ENCODE results near the gene DAG1.

Gene DAG1

DNA sequence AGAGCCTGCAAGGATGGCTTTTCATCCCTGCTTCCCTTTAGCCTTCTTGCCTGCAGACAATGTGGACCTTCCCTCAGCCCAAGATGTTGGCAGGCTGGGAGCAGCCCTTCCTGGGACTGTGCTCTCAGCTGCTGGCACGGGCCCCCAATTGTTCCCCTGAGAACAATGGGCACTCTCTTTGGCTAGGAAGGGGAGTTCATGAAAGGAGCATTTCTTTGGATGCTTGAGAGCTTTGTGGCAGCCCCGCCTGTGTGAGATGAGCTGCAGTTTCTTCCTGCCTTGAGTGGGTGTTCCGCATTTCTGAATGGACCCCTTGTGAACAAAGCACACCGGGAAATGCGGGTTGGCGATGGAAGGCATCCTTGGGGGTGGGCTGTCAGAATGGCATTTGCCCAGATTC lies 49.2 kb downstream of the DAG1 start:
- no peak for DNase-seq

DNA sequence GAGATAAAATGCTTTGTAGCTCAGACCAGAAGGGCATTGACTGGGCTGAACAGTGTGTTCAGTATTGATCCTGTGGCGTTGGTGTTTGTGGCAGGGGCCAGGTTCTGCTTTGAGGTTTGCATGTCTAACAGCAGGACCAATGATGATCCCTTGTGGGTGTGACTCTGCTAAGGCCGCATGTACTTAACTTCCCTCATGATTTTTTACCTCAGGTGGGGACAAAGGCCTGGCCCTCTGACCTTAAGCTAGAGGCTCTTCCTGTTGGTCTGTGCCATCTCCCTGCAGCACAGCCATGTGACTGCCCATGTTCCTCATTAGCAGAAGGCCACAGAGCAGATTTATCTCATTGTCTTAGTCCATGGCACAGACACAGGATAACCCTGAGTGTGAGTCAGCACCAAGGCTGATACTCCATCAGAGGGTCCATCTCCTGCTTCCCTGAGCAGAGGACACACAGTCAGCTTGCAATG lies 49.9 kb downstream of the DAG1 start:
- DNase-seq = no peak

DNA sequence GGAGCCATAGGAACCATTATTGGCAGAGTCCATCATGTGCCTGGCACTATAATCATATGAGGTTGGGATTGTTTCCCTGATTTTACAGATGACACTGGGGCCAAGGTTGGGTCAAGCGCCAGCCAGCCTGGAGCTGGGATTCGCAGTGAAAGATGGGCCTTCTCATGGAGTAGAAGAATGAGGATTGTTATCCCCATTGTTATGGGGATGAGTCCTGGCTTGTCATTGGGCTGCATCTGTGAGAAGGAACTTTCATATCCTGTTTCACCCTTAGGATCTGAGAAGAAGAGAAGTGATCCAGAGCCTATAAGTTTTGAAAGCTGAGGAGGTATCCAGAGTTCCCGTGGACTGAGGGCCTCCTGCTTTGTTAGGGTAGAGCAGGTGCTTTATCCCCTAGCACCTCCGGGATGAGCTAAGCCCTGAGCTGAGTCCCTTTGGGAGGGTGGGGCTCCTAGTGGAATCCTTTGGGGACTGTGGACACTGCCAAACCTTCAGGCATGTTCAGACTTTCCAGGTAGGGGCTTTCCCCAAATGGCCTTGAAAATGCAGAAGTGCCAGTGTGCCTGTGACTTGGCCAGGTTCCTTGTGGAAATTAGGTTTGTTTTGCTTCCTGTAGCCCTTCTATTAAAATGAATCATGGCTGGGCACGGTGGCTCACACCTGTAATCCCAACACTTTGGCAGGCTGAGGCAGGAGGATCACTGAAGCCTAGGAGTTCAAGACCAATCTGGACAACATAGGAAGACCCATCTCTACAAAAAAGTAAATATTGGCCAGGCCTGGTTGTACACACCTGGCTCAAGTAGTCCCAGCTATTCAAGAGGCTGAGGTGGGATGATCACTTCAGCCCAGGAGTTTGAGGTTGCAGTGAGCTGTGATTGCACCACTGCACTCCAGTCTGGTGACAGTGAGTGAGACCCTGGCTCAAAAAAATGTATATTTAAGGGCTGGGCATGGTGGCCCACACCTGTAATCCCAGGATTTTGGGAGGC lies 54.0 kb downstream of the DAG1 start:
- DNase-seq = no peak

DNA sequence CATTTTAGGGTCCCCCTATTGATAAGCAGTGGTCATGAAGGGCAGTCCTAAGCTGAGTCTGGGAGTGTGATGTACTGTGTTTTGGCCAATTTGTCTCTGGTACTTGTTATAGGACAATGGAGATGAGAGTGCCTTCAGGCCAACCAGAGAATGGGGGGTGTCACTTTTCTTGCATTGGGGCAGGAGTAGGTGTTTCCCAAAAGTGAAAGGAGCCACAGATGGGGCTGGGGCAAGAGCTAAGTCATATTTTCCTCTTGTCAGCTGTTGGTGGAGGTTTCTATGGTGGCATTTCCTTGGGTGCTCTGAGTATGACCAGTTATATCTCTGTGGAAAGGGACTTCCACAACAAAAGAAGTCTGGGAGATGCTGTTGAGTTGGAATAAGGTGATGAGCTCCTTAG lies 59.5 kb downstream of the DAG1 start:
- DNase-seq = no peak

DNA sequence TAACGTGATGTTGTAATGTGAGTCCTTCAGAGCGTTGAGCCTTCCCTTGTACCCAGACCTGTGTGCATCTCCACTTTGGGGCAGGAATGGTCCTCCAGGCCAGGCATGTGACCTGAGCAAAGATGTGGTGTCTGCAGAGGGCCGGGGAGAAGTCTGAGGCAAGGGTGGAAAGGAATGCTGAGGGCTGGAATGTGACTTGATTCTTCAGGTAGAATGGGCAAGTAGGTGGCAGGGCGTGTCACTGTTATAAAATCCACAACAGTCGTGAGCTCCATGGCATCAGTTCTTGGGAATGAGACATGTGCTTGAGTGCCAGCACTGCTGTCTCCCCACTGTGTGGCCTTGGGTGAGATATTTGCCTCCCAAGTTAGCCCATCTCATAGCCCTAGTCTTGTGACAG lies 60.2 kb downstream of the DAG1 start:
- DNase-seq = no peak

DNA sequence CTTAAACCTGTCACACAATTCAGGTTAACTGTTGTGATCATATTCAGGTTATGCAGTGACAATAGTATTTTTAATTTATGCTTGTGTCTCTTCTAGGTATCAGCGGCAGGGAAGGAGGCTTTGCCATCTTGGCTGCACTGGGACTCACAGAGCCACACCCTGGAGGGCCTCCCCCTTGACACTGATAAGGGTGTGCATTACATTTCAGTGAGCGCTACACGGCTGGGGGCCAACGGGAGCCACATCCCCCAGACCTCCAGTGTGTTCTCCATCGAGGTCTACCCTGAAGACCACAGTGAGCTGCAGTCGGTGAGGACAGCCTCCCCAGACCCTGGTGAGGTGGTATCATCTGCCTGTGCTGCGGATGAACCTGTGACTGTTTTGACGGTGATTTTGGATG lies 60.6 kb downstream of the DAG1 start:
- no peak for DNase-seq

DNA sequence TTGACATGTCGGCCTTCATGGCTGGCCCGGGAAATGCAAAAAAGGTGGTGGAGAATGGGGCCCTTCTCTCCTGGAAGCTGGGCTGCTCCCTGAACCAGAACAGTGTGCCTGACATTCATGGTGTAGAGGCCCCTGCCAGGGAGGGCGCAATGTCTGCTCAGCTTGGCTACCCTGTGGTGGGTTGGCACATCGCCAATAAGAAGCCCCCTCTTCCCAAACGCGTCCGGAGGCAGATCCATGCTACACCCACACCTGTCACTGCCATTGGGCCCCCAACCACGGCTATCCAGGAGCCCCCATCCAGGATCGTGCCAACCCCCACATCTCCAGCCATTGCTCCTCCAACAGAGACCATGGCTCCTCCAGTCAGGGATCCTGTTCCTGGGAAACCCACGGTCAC lies 61.2 kb downstream of the DAG1 start:
- no peak for DNase-seq

DNA sequence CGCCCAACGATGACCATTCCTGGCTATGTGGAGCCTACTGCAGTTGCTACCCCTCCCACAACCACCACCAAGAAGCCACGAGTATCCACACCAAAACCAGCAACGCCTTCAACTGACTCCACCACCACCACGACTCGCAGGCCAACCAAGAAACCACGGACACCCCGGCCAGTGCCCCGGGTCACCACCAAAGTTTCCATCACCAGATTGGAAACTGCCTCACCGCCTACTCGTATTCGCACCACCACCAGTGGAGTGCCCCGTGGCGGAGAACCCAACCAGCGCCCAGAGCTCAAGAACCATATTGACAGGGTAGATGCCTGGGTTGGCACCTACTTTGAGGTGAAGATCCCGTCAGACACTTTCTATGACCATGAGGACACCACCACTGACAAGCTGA lies 61.6 kb downstream of the DAG1 start:
- DNase-seq = no peak

DNA sequence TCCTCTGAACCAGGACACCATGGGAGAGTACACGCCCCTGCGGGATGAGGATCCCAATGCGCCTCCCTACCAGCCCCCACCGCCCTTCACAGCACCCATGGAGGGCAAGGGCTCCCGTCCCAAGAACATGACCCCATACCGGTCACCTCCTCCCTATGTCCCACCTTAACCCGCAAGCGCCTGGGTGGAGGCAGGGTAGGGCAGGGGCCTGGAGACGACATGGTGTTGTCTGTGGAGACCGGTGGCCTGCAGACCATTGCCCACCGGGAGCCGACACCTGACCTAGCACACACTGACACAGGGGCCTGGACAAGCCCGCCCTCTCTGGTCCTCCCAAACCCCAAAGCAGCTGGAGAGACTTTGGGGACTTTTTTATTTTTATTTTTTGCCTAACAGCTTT lies 63.0 kb downstream of the DAG1 start:
- no peak for DNase-seq

DNA sequence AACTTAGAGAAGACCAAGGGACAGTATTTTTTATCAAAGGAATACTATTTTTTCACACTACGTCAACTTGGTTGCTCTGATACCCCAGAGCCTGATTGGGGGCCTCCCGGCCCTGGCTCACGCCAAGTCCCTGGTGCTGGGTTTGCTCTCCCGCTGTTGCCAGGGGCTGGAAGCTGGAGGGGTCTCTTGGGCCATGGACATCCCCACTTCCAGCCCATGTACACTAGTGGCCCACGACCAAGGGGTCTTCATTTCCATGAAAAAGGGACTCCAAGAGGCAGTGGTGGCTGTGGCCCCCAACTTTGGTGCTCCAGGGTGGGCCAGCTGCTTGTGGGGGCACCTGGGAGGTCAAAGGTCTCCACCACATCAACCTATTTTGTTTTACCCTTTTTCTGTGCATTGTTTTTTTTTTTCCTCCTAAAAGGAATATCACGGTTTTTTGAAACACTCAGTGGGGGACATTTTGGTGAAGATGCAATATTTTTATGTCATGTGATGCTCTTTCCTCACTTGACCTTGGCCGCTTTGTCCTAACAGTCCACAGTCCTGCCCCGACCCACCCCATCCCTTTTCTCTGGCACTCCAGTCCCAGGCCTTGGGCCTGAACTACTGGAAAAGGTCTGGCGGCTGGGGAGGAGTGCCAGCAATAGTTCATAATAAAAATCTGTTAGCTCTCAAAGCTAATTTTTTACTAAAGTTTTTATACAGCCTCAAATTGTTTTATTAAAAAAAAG lies 63.9 kb downstream of the DAG1 start:
- no peak for DNase-seq

DNA sequence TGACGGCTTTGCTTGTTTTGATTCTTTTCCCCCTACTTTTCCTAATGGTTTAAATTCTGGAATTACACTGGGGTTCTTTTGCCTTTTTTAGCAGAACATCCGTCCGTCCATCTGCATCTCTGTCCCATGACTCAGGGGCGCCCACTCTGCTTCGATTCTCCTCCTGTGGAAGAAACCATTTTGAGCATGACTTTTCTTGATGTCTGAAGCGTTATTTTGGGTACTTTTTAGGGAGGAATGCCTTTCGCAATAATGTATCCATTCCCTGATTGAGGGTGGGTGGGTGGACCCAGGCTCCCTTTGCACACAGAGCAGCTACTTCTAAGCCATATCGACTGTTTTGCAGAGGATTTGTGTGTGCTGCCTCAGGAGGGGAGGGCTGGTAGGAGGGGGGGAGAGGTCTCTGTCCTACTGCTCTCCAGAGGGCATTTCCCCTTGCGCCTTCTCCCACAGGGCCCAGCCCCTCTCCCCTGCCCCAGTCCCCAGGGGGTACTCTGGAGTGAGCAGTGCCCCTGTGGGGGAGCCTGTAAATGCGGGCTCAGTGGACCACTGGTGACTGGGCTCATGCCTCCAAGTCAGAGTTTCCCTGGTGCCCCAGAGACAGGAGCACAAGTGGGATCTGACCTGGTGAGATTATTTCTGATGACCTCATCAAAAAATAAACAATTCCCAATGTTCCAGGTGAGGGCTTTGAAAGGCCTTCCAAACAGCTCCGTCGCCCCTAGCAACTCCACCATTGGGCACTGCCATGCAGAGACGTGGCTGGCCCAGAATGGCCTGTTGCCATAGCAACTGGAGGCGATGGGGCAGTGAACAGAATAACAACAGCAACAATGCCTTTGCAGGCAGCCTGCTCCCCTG lies 64.7 kb downstream of the DAG1 start:
- no peak for DNase-seq

DNA sequence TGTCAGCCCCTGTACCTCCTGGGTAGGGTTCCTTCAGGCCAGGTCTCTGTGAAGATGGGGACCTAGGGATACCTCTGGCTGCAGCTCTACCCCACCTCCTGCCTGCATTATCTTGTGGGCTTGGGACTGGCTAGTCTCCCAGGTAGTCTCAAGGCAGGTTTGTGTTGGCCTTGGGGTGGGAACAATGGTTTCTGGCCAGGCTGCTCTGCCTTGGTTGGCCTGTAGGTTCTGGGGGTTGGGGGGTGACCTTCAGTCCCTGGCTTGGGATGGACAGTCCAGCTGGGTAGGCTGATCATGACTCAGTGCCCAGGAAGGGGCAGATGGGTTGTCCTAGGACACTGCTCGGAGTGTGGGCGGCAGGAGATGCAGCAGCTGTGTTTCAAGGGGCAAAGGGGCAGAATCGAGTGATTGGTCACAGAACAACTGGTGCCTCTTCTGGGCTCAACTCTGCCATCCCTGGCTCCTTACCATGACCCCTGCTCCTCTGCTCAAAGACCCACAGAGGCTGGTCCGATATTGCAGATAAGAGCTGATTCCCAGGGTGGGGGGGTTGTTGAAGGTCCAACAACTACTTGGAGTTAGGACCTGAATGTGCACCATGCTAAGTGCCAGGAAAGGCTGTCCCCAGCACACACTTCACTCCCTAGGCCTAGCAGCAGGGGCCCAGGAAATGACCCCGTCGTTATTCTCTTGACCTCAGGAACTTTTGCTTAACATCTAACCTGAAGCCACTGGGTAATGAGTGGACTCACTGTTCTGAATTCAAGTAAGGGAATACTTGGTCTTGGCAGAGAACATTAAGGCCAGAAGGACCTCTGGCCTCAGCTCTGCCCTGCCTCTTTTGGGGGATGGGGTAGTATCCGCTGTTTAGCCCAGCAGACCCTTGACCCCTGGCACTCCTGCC lies 66.2 kb downstream of the DAG1 start:
- DNase-seq = no peak

DNA sequence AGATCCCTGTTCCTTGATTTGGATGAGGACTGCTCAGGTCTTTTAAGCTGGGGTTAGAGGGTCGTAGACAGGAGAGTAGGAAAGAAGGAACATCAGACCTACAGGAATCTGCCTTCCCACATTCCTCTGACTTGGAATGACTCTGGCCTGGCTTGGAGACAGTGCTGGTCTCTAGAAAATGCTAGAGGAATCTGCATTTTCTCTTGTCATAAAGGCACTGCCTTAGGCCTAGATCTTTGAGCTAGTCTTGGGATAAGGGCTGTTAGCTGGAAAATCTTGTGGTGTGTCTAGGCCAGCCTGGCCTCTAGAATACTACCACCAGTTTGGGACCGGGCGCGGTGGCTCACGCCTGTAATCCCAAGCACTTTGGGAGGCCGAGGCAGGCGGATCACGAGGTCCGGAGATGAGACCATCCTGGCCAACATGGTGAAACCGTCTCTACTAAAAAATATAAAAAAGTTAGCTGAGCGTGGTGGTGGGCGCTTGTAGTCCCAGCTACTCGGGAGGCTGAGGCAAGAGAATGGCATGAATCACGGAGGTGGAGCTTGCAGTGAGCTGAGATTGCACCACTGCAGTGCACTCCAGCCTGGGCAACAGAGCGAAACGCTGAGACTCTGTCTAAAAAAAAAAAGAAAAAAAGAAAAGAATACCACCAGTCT lies 66.9 kb downstream of the DAG1 start:
- DNase-seq = no peak

DNA sequence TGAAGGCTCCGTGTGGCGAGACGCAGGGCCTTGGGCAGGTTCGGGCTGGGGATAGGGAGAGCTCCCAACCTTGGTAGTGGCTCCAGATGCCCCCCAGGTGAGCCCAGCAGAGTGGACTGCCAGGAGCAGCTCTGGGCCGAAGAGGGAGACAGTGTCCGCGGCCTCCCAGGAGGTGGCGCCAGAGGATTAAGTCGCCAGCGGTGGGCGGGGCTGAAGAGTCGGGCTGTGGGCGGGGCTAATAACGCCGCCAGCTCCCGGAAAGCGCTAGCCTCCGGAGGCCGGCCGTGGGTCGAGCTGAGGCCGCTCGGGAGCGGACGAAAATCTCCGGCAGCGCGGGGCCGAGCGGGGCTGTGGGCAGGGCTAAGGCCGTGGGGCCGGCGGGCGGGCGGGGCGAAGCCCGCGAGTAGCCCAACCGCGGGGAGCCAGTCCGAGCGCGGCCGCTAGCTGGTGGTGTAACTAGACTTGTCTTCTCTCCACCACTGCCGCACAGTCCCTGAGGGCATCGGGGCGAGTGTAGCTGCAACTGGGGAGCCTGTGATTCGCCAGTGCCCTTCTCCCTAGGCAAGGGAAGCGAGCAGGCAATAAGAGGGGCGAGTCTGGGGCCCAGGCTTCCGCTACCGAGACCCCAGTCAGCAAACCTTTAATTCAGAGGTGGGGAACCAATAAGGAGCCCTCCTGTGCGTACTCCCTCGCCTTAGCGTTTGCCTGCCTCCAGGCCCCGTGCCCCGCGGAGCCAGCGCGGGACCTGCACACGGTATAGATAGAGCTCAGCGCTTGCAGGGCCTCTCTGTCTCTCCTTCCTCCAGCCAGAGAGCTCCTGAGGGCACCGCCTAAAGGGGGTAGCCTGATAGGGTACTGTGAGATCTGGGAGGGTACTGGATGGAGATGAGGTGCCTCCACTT lies 69.8 kb downstream of the DAG1 start:
- peak; percentile 29 for DNase-seq

DNA sequence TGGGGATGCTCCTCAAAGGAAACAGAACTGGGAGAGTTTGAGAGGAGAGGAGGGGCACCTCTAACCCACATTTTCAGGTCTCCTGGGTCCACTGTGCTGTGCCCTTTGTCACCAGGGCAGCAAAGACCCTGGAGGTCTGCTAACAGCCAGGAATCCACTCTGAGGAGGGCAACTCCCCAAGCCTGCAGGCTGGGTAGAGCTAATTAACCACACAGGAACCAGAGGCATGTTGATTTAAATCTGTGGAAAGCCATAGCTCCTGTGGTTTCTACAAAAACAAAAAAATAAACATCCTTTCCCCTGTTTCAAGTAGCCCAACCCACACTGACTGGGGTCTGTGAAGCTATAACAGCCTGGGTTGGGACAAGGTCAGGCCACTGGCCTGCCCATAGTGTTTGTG lies 82.0 kb downstream of the DAG1 start:
- DNase-seq = no peak

DNA sequence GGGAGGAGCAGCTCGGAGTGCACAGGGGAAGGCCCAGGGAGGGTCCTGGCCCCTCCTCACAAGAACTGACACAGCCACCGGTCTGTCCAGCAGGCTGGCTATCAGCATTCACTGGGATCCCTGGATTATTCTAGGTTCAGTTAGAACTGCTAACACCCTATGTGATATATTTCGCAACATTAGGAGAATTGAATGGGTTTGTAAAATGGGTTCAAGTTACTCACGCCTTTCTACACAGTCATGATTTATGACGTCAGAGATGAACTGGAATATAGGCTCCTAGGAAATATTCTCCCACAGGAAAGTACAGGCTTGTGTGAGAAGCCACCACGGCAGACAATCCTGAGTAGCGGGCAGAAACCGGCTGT lies 83.2 kb downstream of the DAG1 start:
- DNase-seq = no peak

DNA sequence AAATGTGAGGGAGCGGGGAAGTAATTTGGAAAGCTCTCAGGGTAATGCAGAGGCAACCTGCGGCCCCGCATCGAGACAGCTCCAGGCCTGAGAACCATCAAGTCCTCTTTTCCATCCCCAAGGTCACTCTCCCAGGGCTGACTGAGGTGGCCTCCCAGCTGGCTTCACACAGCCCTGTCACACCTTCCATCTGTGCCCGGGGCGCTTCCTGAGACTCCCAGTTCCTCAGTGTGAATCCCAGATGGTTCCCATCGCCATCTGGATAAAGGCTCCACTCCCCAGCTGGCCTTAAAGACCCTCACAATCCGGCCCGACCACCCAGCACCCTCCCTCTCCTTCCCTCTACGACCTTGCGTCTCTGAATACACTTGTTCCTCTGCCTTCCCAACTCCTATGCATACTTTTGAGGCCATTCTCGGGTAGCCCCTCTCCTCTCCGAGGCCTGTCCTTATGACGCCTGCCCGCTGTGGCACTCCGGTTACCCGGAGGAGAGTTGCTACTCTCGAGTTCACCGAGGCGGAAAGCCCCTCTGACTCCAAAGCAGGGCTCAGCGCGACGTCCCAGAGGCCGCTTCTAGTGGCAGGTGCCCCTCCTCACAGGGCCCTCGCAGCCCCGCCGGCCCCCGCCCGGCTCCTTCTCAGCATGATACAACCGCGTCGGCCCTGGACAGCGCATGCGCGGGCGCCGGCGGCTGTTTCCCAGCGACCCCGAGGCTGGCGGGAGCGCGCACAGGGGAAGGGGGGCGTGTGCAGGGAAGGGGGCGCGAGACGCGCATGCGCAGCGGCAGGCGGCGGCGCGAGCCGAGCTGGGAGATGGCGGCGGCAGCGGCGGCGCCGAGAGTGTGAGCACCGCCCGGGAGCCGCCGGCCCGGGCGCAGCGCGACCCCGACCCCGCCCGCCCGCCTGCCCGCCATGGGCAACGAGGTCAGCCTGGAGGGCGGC lies 83.9 kb downstream of the DAG1 start, which contains the start of gene BSN:
BSN (plus strand) TSS at position 786 of the 941 bp plus-strand sequence; CDS start at position 912, 126 bp downstream.
- DNase-seq = peak; percentile 32

DNA sequence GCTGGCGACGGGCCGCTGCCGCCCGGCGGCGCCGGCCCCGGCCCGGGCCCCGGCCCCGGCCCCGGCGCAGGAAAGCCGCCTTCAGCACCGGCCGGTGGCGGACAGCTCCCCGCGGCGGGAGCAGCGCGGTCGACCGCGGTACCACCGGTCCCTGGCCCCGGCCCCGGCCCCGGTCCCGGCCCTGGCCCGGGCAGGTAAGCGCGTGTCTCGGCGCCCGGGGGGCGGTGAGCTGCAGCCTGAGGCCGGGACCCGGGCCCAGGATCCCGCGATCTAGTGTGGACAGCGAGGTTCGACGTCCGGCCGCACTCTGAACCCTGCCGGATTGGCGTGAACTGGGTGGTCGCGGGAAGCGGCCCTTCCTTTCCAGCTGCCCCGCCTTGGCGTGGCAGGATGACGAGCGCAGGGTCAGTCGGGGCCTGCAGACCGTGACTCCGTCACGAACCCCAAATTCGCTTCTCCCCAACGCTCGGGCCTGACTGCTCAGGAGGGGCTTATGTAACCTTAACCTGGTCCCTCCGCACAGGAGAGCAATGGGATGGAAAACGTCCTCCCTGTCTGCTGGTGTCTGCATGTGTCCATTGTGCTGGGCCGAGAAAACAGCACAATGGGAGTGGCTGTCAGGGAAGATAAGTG lies 84.7 kb downstream of the DAG1 start:
- DNase-seq = no peak

Measured in NCI-H1694 treated with DMSO at 0.1 percent for 48 hours (cell line).